GM21515 (cell line): ENCODE measurements around the gene A3GALT2.

Experiments used
- ATAC-seq: cut with Tn5 transposase; IDR thresholded peaks from one replicate; pipeline ENCODE4 v1.9.1; 2021; ENCODE audit not compliant: unreplicated experiment

The A3GALT2 gene

DNA sequence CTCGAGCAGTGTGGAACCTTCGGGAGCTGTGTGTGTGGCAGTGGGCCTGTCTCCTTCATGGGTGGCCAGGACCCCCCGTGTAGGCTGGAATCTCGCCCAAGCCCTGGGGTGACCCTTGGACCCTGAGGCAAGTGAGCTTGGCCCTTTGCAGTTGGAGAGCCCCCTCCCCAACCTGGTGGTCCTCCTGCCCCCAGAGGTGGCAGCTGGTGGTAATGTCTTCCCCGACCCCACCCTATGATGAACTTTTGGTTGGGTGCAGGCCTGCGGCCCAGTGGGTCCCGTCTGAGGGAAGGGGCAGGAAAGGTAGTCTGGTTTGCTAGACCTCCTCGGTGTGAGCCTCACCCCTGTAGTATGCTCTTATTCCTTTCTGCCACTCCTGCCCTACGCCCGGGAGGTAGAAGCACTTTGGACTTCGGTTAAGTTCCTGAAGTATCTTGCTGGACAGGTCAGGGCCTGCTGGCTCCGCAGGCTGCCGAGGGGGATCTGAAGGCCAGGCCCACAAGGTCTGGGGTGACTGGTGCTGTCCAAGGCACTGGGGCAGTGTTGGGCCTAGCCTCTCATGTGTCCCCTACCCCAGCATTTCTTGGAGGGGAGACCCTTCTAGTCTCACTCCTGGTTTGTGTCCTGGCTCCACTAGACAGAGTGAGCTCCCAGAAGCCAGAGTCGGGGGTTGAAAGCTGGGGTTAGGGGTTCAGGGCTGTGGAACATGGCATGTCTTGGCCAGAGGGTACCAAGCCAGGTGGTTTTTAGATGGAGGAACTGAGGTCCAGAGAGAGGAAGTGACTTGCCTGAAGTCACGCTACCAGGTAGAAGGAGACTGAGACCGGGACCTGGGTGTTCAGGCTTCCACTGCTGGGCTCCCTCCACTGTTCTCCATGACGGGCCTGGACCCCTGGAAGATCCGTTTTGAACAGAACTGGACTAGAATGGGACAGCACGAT lies 62.9 kb downstream of the A3GALT2 start:
- no peak for ATAC-seq

DNA sequence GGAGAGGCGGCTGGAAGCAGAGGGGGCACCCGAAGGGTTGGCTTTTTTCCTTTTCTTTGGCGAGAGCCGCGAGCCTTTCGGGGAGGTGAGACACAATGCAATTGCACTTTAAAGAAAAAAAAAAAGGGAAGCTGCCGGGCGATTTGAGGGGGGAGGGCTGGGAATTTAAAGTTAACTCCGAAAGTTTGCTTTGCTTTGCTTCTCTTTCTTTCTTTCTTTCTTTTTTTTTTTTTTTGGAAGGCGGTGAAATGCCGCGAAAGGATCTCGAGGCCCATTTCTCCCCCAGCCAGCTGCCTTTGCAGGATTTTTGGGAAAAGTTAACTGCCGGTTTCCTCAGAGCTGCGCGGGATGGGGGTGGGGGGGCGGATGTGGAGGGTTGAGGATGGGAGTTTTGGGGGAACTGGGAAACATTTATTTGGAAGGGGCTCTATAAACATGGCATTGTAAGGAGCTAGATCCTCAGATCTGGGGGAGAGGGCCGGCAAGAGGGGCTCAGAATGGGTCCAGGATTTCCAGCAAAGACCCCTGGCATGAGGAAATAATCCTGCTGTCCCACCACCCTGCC lies 63.6 kb downstream of the A3GALT2 start:
- ATAC-seq = no peak
